Neural progenitor cell (in vitro differentiated cells): ENCODE results near the gene HOXA10. TPM values are rescaled to one million over a fixed set of nuclear protein-coding genes. Genes with fewer than 3 reads are reported as not detected.

Experiments used
- DNase-seq: peaks from one replicate; pipeline ENCODE4 v3.0.0-alpha.2; 2016; ENCODE audit warnings: low spot score
- H2AFZ ChIP-seq: fragments of 200-600 bp; sonication (generic); replicated peaks from 2 replicates; pipeline ENCODE4 v1.6.1; 2016; ENCODE audit warnings: antibody characterized with exemption
- H3F3A ChIP-seq: fragments of 200-600 bp; sonication (generic); 2 replicates; pipeline ENCODE4 v1.6.1; 2016; ENCODE audit warnings: antibody characterized with exemption, low read depth
- H3K27ac ChIP-seq: fragments of 200-600 bp; sonication (generic); 2 replicates; pipeline ENCODE4 v1.5.1; 2016; ENCODE audit warnings: mild to moderate bottlenecking
- H3K27me3 ChIP-seq: fragments of 200-600 bp; sonication (generic); 2 replicates; pipeline ENCODE4 v1.6.1; 2016; ENCODE audit warnings: mild to moderate bottlenecking, moderate library complexity
- H3K36me3 ChIP-seq: fragments of 200-600 bp; sonication (generic); 2 replicates; pipeline ENCODE4 v1.5.1; 2016
- H3K4me1 ChIP-seq: fragments of 200-600 bp; sonication (generic); 2 replicates; pipeline ENCODE4 v1.6.1; 2016; ENCODE audit warnings: mixed run types
- H3K4me2 ChIP-seq: fragments of 200-600 bp; sonication (generic); 2 replicates; pipeline ENCODE4 v1.6.1; 2016
- H3K4me3 ChIP-seq: fragments of 200-600 bp; sonication (generic); 2 replicates; pipeline ENCODE4 v1.5.1; 2016
- H3K79me2 ChIP-seq: fragments of 200-600 bp; sonication (generic); 2 replicates; pipeline ENCODE4 v1.6.1; 2016; ENCODE audit warnings: low read depth
- H3K9ac ChIP-seq: fragments of 200-600 bp; sonication (generic); 2 replicates; pipeline ENCODE4 v1.6.1; 2016
- H3K9me3 ChIP-seq: fragments of 200-600 bp; sonication (generic); 2 replicates; pipeline ENCODE4 v1.5.1; 2016; ENCODE audit warnings: low read depth
- H4K20me1 ChIP-seq: fragments of 200-600 bp; sonication (generic); 2 replicates; pipeline ENCODE4 v1.6.1; 2016; ENCODE audit warnings: low read depth
- H3K27ac Mint-ChIP-seq: 3 replicates; pipeline ENCODE4 v1.8.0; 2021; ENCODE audit warnings: mixed read lengths
- H3K27me3 Mint-ChIP-seq: 2 replicates; pipeline ENCODE4 v1.8.0; 2022; ENCODE audit warnings: low read depth, mild to moderate bottlenecking, inconsistent platforms, moderate library complexity, mixed read lengths; ENCODE audit not compliant: insufficient read depth
- H3K36me3 Mint-ChIP-seq: 3 replicates; pipeline ENCODE4 v1.8.0; 2021; ENCODE audit warnings: mixed read lengths
- H3K4me1 Mint-ChIP-seq: 3 replicates; pipeline ENCODE4 v1.8.0; 2021; ENCODE audit warnings: mixed read lengths
- H3K4me3 Mint-ChIP-seq: 3 replicates; pipeline ENCODE4 v1.8.0; 2021; ENCODE audit warnings: mild to moderate bottlenecking, moderate library complexity, mixed read lengths
- H3K9me3 Mint-ChIP-seq: 3 replicates; pipeline ENCODE4 v1.8.0; 2020; ENCODE audit warnings: mixed read lengths
- EZH2 ChIP-seq: fragments of 200-600 bp; sonication (generic); IDR thresholded peaks from 2 replicates; pipeline ENCODE4 v1.6.1; 2017; ENCODE audit warnings: antibody characterized with exemption, mild to moderate bottlenecking, moderate library complexity
- EZH2phosphoT487 ChIP-seq: fragments of 200-600 bp; sonication (generic); IDR thresholded peaks from 2 replicates; pipeline ENCODE4 v1.6.1; 2017; ENCODE audit warnings: antibody characterized with exemption
- microRNA counts: library from miRNA; unstranded; fragments of <30 nt; microRNA quantifications from one replicate; lab custom pipeline; 2016
- microRNA-seq: library from miRNA; unstranded; fragments of <30 nt; microRNA quantifications from one replicate; pipeline ENCODE4, GENCODE V29; 2016
- small RNA-seq: library from RNA; depleted of rRNA; stranded (forward); fragments of <200 nt; gene quantifications from one replicate; pipeline ENCODE3, GENCODE V24; 2015
- total RNA-seq: library from RNA; depleted of rRNA; stranded (reverse); fragments of >200 nt; gene quantifications from 2 replicates; pipeline ENCODE4 v1.2.3, GENCODE V29; 2015; ENCODE audit warnings: low replicate concordance
- TF ChIP-seq, protein P1 (sequence below): fragments of 200-600 bp; sonication (generic); IDR thresholded peaks from 2 replicates; pipeline ENCODE4 v1.5.1; 2017; ENCODE audit warnings: antibody characterized with exemption, mild to moderate bottlenecking

Gene HOXA10
- total RNA-seq, 1 donor from 2014 or later: not detected

- no peaks in the 10 kb centered on the region for H3K9me3 ChIP-seq
- no peak overlapping the region for H3K4me2 ChIP-seq
- H3K27me3 ChIP-seq: peaks cover 100% of the 10 kb centered on the region
- Mint-ChIP-seq H3K27ac (no peak overlapping the region), H3K4me3 (no peak overlapping the region), H3K4me1 (no peaks in the 10 kb centered on the region), H3K27me3 (peaks cover 98% of the 10 kb centered on the region), H3K36me3 (no peaks in the 10 kb centered on the region), H3K9me3 (peaks cover 7% of the 10 kb centered on the region)
- peaks cover 94% of the 10 kb centered on the region for H4K20me1 ChIP-seq
- no peak overlapping the region for H3K9ac ChIP-seq
- H3K79me2 ChIP-seq: no peaks in the 10 kb centered on the region
- no peaks in the 10 kb centered on the region for H3F3A ChIP-seq
- H2AFZ ChIP-seq: no peak overlapping the region
- TF ChIP-seq, protein P1, sequence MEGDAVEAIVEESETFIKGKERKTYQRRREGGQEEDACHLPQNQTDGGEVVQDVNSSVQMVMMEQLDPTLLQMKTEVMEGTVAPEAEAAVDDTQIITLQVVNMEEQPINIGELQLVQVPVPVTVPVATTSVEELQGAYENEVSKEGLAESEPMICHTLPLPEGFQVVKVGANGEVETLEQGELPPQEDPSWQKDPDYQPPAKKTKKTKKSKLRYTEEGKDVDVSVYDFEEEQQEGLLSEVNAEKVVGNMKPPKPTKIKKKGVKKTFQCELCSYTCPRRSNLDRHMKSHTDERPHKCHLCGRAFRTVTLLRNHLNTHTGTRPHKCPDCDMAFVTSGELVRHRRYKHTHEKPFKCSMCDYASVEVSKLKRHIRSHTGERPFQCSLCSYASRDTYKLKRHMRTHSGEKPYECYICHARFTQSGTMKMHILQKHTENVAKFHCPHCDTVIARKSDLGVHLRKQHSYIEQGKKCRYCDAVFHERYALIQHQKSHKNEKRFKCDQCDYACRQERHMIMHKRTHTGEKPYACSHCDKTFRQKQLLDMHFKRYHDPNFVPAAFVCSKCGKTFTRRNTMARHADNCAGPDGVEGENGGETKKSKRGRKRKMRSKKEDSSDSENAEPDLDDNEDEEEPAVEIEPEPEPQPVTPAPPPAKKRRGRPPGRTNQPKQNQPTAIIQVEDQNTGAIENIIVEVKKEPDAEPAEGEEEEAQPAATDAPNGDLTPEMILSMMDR: no peak
- TF ChIP-seq EZH2phosphoT487 (peak; percentile 97), EZH2 (peak; percentile 87)
- no peaks in the 10 kb centered on the region for H3K36me3 ChIP-seq
- no peak overlapping the region for H3K27ac ChIP-seq
- no peaks in the 10 kb centered on the region for H3K4me1 ChIP-seq
- no peak for DNase-seq
- no peak overlapping the region for H3K4me3 ChIP-seq
These were observed 51.8 kb downstream of the HOXA10 start for GRCh38 chr7:27122077-27122910.

DNA sequence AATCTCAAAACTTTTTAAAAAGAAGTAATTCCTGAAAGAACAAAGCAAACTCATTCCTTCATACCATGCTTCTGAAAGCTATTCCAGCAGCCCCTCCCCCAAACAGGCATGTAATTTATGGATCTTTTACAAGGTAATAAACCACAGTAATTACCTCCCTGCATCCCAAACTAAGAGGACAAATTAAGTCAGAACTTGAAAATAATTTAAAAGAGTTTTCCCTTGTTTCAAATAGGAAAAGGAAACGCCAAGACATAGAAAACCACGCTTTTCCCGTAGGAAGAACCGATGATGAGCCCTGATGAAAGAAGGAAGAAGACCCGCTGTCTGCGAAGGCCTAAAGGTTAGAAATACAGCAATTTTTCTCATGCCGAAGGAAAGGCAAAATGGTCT lies 52.4 kb downstream of the HOXA10 start:
- DNase-seq: no peak
- H3K27me3 Mint-ChIP-seq: peaks cover 97% of the 10 kb centered on the region
- Histone ChIP-seq H3K4me1 (no peaks in the 10 kb centered on the region), H4K20me1 (peaks cover 93% of the 10 kb centered on the region), H3K79me2 (no peaks in the 10 kb centered on the region), H3K27me3 (peaks cover 100% of the 10 kb centered on the region), H3K9ac (no peak overlapping the region), H3K36me3 (no peaks in the 10 kb centered on the region), H3K4me3 (no peak overlapping the region), H2AFZ (no peak overlapping the region), H3K27ac (no peak overlapping the region), H3F3A (no peaks in the 10 kb centered on the region), H3K9me3 (no peaks in the 10 kb centered on the region), H3K4me2 (no peak overlapping the region)
- H3K36me3 Mint-ChIP-seq: no peaks in the 10 kb centered on the region
- H3K4me3 Mint-ChIP-seq: no peak overlapping the region
- H3K27ac Mint-ChIP-seq: no peak overlapping the region
- TF ChIP-seq, protein P1: no peak
- TF ChIP-seq EZH2 (no peak), EZH2phosphoT487 (no peak)
- H3K4me1 Mint-ChIP-seq: no peaks in the 10 kb centered on the region
- H3K9me3 Mint-ChIP-seq: peaks cover 7% of the 10 kb centered on the region

MicroRNAs encoded within 50 kb of the gene (microRNA counts, 767-probe panel; counts per million panel counts)
- 460 counts per million, percentile 90 among the panel's probes with 10 or more counts for microRNA hsa-miR-196b-5p (lab: Ali Mortazavi, UCI)

Small RNA genes lying within 50 kb of the gene (microRNA-seq; reads per million reads assigned to microRNA genes)
- gene MIR196B: 5.3 reads per million, percentile 25 among the genes with 10 or more reads in this experiment

Small RNA genes lying within 50 kb of the gene (small RNA-seq; reads per million reads assigned to genes)
- gene AC004080.5 (not detected), gene RF02140 (not detected), gene RF02141 (not detected)

Other genes with a start within 250 kb of the HOXA10 start
- not detected in 2 replicates for gene HOXA1, start 78.3 kb downstream of the HOXA10 start, total RNA-seq
- not detected in 2 replicates for gene HOXA2, start 71.6 kb downstream of the HOXA10 start, total RNA-seq
- not detected in 2 replicates for gene HOXA4, start 43.6 kb downstream of the HOXA10 start, total RNA-seq
- gene HOXA5, start 30.6 kb downstream of the HOXA10 start, total RNA-seq: not detected in 2 replicates
- not detected in 2 replicates for gene HOXA6, start 26.5 kb downstream of the HOXA10 start, total RNA-seq
- gene HOXA3, start 21.7 kb downstream of the HOXA10 start, total RNA-seq: not detected in 2 replicates
- not detected in 2 replicates for gene HOXA7, start 17.6 kb downstream of the HOXA10 start, total RNA-seq
- gene HOXA9, start 8.8 kb downstream of the HOXA10 start, total RNA-seq: not detected in 2 replicates
- gene HOXA11, start 10.9 kb upstream of the HOXA10 start, total RNA-seq: not detected in 2 replicates
- gene HOXA13, start 25.8 kb upstream of the HOXA10 start, total RNA-seq: not detected in 2 replicates
- not detected in 2 replicates for gene EVX1, start 68.5 kb upstream of the HOXA10 start, total RNA-seq